ENCODE results near the gene SNRNP70. TPM values are rescaled to one million over a fixed set of nuclear protein-coding genes. Genes with fewer than 3 reads are reported as not detected.

The SNRNP70 gene
- total and polyA plus RNA-seq, 2 donors (not counting 3 experiments of a cell fraction or from before 2014, with no cell fraction given), result 215 to 300 TPM

DNA sequence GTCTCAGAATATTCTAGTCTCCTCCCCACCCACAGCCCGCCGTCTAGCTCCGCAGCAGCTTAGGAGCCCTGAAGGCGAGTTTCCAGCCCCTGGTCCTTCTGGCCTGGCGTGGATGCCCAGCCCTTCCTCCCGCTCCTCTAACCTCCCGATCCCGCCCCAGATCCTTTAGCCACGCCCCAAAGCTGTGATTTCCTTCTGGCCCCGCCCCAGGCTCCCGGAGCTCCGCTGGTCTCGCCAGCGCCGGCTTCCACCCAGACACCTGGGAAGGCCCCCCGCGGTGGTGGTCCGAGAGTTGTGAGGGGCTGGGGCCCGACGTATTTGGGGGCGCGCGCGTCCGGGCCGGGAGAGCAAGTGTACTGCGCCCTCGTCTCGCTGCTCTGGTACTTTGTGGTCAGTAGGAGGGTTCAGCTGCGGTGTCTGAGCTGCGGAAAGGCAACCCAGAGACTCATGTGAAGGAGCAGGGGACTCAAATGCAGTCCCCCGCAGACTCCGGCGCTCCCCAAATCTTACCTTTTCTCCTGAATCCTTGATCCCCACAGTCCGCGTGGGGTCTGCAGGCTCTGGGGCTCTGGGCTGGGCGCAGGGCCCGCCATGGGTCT is 27.5 kb upstream of the SNRNP70 start, which contains the start of gene CGB7:
CGB7 (minus strand) TSS at position 114 of the 599 bp plus-strand sequence. CDS start 2,374 bp downstream, outside the sequence.
- ChIA-PET POLR2A (interaction anchor here (0.6 kb wide), 1 partner anchor 177 kb away, joined by 3 read pairs; no protein-coding TSS in a partner anchor), CTCF (interaction anchor here (0.8 to 1.8 kb wide), 10 partner anchors 9 to 168 kb away, joined by 3 to 9 read pairs (median 4); no protein-coding TSS in a partner anchor)
- Histone ChIP-seq H3K79me2 (ENCODE audit: control insufficient read depth, insufficient read depth, low read length) (no peaks in the 10 kb centered on the region), H3K27me3 (ENCODE audit: control insufficient read depth in 2 of 2, insufficient read depth in 2 of 2, low read length in 2 of 2) (no peaks in the 10 kb centered on the region), H3K4me3 (replicated peaks in 1 of 3; ENCODE audit: insufficient read depth in 1 of 3, low read depth in 1 of 3, low read length in 3 of 3) (peak within 1 kb of the TSS in 2 of 3 experiments; percentile 30 to 55), H3K27ac (ENCODE audit: insufficient read depth, low read depth, low read length) (no peak within 1 kb of the TSS), H3K9ac (replicated peaks; ENCODE audit: extremely low read depth, insufficient read depth, low read length) (no peak within 1 kb of the TSS), H3K4me2 (ENCODE audit: insufficient read depth, low read length) (peak within 1 kb of the TSS; percentile 66), H3K4me1 (ENCODE audit: control insufficient read depth, extremely low read depth, insufficient read depth, low read length) (peaks cover 11% of the 10 kb centered on the region), H3K36me3 (ENCODE audit: control insufficient read depth in 2 of 2, extremely low read depth in 1 of 2, insufficient read depth in 2 of 2, low read length in 2 of 2) (no peaks in the 10 kb centered on the region), H3K9me1 (replicated peaks; ENCODE audit: control insufficient read depth, extremely low read depth, insufficient read depth, low read length) (no peaks in the 10 kb centered on the region), H4K20me1 (replicated peaks; ENCODE audit: control insufficient read depth, extremely low read depth, insufficient read depth, low read length) (no peaks in the 10 kb centered on the region), H2AFZ (ENCODE audit: low read depth, low read length) (peak within 1 kb of the TSS; percentile 91), H3K9me3 (replicated peaks; ENCODE audit: control insufficient read depth, insufficient read depth, low read length) (no peaks in the 10 kb centered on the region)
- intact Hi-C loops (cut with micrococcal nuclease) (loop anchor here (1.0 kb wide), 1 partner anchor 10 kb away; no protein-coding TSS in a partner anchor), dilution Hi-C loops (cut with MboI; ENCODE audit: extremely low pct_ligation_motif_present, low sequenced_read_pairs) (no loop called here)
- peak; percentile 87 for FAIRE-seq
- TF ChIP-seq POLR2AphosphoS5 (IDR thresholded peaks at IDR 0.05; ENCODE audit: insufficient read depth, low read depth, low read length), result no peak
- TF ChIP-seq JUN (IDR thresholded peaks at IDR 0.05; ENCODE audit: borderline replicate concordance, insufficient read depth, insufficient read length, low read depth), result no peak
- TF ChIP-seq, protein P1, sequence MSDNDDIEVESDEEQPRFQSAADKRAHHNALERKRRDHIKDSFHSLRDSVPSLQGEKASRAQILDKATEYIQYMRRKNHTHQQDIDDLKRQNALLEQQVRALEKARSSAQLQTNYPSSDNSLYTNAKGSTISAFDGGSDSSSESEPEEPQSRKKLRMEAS (IDR thresholded peaks at IDR 0.05; ENCODE audit: insufficient read depth, insufficient read length), result no peak
- no peak for TF ChIP-seq POLR2A (IDR thresholded peaks at IDR 0.05; ENCODE audit: low read depth, low read length)
- TF ChIP-seq, protein P2, sequence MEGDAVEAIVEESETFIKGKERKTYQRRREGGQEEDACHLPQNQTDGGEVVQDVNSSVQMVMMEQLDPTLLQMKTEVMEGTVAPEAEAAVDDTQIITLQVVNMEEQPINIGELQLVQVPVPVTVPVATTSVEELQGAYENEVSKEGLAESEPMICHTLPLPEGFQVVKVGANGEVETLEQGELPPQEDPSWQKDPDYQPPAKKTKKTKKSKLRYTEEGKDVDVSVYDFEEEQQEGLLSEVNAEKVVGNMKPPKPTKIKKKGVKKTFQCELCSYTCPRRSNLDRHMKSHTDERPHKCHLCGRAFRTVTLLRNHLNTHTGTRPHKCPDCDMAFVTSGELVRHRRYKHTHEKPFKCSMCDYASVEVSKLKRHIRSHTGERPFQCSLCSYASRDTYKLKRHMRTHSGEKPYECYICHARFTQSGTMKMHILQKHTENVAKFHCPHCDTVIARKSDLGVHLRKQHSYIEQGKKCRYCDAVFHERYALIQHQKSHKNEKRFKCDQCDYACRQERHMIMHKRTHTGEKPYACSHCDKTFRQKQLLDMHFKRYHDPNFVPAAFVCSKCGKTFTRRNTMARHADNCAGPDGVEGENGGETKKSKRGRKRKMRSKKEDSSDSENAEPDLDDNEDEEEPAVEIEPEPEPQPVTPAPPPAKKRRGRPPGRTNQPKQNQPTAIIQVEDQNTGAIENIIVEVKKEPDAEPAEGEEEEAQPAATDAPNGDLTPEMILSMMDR (IDR thresholded peaks at IDR 0.05; ENCODE audit: extremely low read depth in 1 of 2, insufficient read depth in 1 of 2, low read depth in 1 of 2, low read length in 2 of 2), result no peak
- no peak for TF ChIP-seq FOS (IDR thresholded peaks at IDR 0.05; ENCODE audit: borderline replicate concordance, insufficient read depth, low read length)
- TF ChIP-seq MYC (IDR thresholded peaks at IDR 0.05; ENCODE audit: low read depth, low read length), result no peak
- no peak for TF ChIP-seq EZH2 (IDR thresholded peaks at IDR 0.05; ENCODE audit: borderline replicate concordance, low read depth, low read length, severe bottlenecking)
- no peak for TF ChIP-seq GATA2 (IDR thresholded peaks at IDR 0.05; ENCODE audit: insufficient read depth, insufficient read length, low read depth, low read length)
- DNase-seq (ENCODE audit: low read depth, low spot score), result peak; percentile 54
- no TSS peak for BruUV-seq (replicated peaks)
